Measurements from ENCODE around the gene EFNA4.

Gene EFNA4

GRCh38 chr1:155050560-155051341 is 12.8 kb upstream of the EFNA4 start, which contains the start of gene ADAM15 (continued):
- TF ChIP-seq ZNF155 (tag by site-specific recombination; IDR thresholded peaks at IDR 0.05): no peak
- no peak for TF ChIP-seq ZNF521 (tag by site-specific recombination; IDR thresholded peaks at IDR 0.05)
- no peak for TF ChIP-seq YY2 (tag by site-specific recombination; IDR thresholded peaks at IDR 0.05)
- peak; percentile 98 for TF ChIP-seq IKZF3 (tag by site-specific recombination; IDR thresholded peaks at IDR 0.05)
- no peak for TF ChIP-seq ZNF366 (tag by site-specific recombination; conservative IDR thresholded peaks at IDR 0.05)
- no peak for TF ChIP-seq FEZF1 (tag by site-specific recombination; IDR thresholded peaks at IDR 0.05)
- no peak for TF ChIP-seq ZNF426 (tag by site-specific recombination; IDR thresholded peaks at IDR 0.05)
- no peak for TF ChIP-seq ZNF148 (tag by site-specific recombination; IDR thresholded peaks at IDR 0.05; ENCODE audit: borderline replicate concordance)
- TF ChIP-seq YY1 (tag by site-specific recombination; IDR thresholded peaks at IDR 0.05): no peak
- TF ChIP-seq ZNF610 (tag by site-specific recombination; IDR thresholded peaks at IDR 0.05; ENCODE audit: borderline replicate concordance): no peak
- no peak for TF ChIP-seq AEBP2 (tag by site-specific recombination; IDR thresholded peaks at IDR 0.05; ENCODE audit: borderline replicate concordance)
- no peak for TF ChIP-seq ZNF555 (tag by site-specific recombination; conservative IDR thresholded peaks at IDR 0.05)
- no peak for TF ChIP-seq ZNF510 (tag by site-specific recombination; IDR thresholded peaks at IDR 0.05; ENCODE audit: insufficient replicate concordance)
- no peak for TF ChIP-seq ZNF292 (tag by site-specific recombination; IDR thresholded peaks at IDR 0.05; ENCODE audit: borderline replicate concordance, low read depth)
- peak; percentile 72 for TF ChIP-seq ZIC2 (tag by site-specific recombination; IDR thresholded peaks at IDR 0.05)
- no peak for TF ChIP-seq ZNF354C (tag by site-specific recombination; IDR thresholded peaks at IDR 0.05; ENCODE audit: borderline replicate concordance, low read depth)
- TF ChIP-seq REPIN1 (tag by site-specific recombination; IDR thresholded peaks at IDR 0.05; ENCODE audit: low read depth): no peak
- no peak for TF ChIP-seq ZNF558 (tag by site-specific recombination; IDR thresholded peaks at IDR 0.05)
- TF ChIP-seq PBX3 (CRISPR knock-in tag; IDR thresholded peaks at IDR 0.05): peak; percentile 63; the same call in 1 of the 2 replicates
- no peak for TF ChIP-seq ZNF837 (tag by site-specific recombination; IDR thresholded peaks at IDR 0.05)
- peak; percentile 83 for TF ChIP-seq KLF17 (tag by site-specific recombination; IDR thresholded peaks at IDR 0.05)
- TF ChIP-seq ZNF133 (tag by site-specific recombination; IDR thresholded peaks at IDR 0.05): no peak
- TF ChIP-seq ZNF513 (tag by site-specific recombination; IDR thresholded peaks at IDR 0.05): no peak
- TF ChIP-seq ZNF239 (tag by site-specific recombination; IDR thresholded peaks at IDR 0.05): no peak
- no peak for TF ChIP-seq SCRT1 (tag by site-specific recombination; IDR thresholded peaks at IDR 0.05; ENCODE audit: borderline replicate concordance)
- TF ChIP-seq ZNF423 (tag by site-specific recombination; IDR thresholded peaks at IDR 0.05): peak; percentile 55; the same call in 1 of the 2 replicates
- TF ChIP-seq ZNF623 (tag by site-specific recombination; IDR thresholded peaks at IDR 0.05): no peak
- TF ChIP-seq ZNF704 (tag by site-specific recombination; IDR thresholded peaks at IDR 0.05): no peak
- no peak for TF ChIP-seq ZNF248 (tag by site-specific recombination; IDR thresholded peaks at IDR 0.05)
- TF ChIP-seq ZBTB6 (tag by site-specific recombination; IDR thresholded peaks at IDR 0.05): peak; percentile 63
